Natural killer cell treated with Interleukin-12 subunit alpha and Interleukin-12 subunit beta and Interleukin-15 and Interleukin-18, amount 100 ng/mL, for 72 hours (primary cell): Measurements from ENCODE around the gene PDE7B. TPM values are rescaled to one million over a fixed set of nuclear protein-coding genes. Genes with fewer than 3 reads are reported as not detected.

Experiments used
- ATAC-seq, 2 donors: fragments of 150-1000 bp; cut with Tn5 transposase in 1 of 2; sonication (Bioruptor Pico), chemical (Tn5 transposase) in 1 of 2; 2 replicates each; pipeline ENCODE4 v1.10.0; 2021
- DNase-seq: peaks from one replicate; pipeline ENCODE4 v3.0.0; 2022; ENCODE audit warnings: low spot score
- H3K27ac Mint-ChIP-seq, 2 donors: 1 replicate in 1 of 2; 2 replicates in 1 of 2; pipeline ENCODE4 v1.8.0; 2022; ENCODE audit warnings: mixed read lengths in 2 of 2, mild to moderate bottlenecking in 1 of 2, moderate library complexity in 1 of 2
- H3K27me3 Mint-ChIP-seq, 2 donors: 1 replicate in 1 of 2; 2 replicates in 1 of 2; pipeline ENCODE4 v1.8.0; 2022; ENCODE audit warnings: mixed read lengths in 2 of 2
- H3K36me3 Mint-ChIP-seq: one replicate; pipeline ENCODE4 v1.8.0; 2022; ENCODE audit warnings: mixed read lengths
- H3K4me1 Mint-ChIP-seq, 2 donors: 1 replicate in 1 of 2; 2 replicates in 1 of 2; pipeline ENCODE4 v1.8.0; 2022; ENCODE audit warnings: low read depth in 2 of 2, mixed read lengths in 2 of 2, mild to moderate bottlenecking in 1 of 2
- H3K4me3 Mint-ChIP-seq: one replicate; pipeline ENCODE4 v1.8.0; 2022; ENCODE audit warnings: mixed read lengths
- H3K9me3 Mint-ChIP-seq: 2 replicates; pipeline ENCODE4 v1.8.0; 2022; ENCODE audit warnings: mixed read lengths
- total RNA-seq, 2 donors: library from RNA; stranded (reverse); gene quantifications; one replicate each; pipeline ENCODE4 v1.2.3, GENCODE V29; 2022

The PDE7B gene
- total RNA-seq, 2 donors from 2014 or later: 0.14 TPM; not detected in 1

- DNase-seq (no peak), ATAC-seq (no peak)
- H3K36me3 Mint-ChIP-seq: no peaks in the 10 kb centered on the region
- no peak overlapping the region for H3K27ac Mint-ChIP-seq
- H3K9me3 Mint-ChIP-seq: no peaks in the 10 kb centered on the region
- H3K4me3 Mint-ChIP-seq: no peak overlapping the region
- peaks cover 18 to 21% of the 10 kb centered on the region in 2 donors for H3K27me3 Mint-ChIP-seq
- H3K4me1 Mint-ChIP-seq: no peaks in the 10 kb centered on the region
Observed at GRCh38 chr6:136059308-136059707, 207.8 kb downstream of the PDE7B start.

- Mint-ChIP-seq H3K36me3 (no peaks in the 10 kb centered on the region), H3K27me3 (peaks cover 16% of the 10 kb centered on the region in 2 donors), H3K4me1 (no peaks in the 10 kb centered on the region), H3K27ac (no peak overlapping the region), H3K9me3 (no peaks in the 10 kb centered on the region), H3K4me3 (no peak overlapping the region)
- ATAC-seq: no peak
- no peak for DNase-seq
Observed at GRCh38 chr6:136060052-136060451, 208.6 kb downstream of the PDE7B start.

GRCh38 chr6:136060759-136061158, 209.3 kb downstream of the PDE7B start:
- H3K9me3 Mint-ChIP-seq: no peaks in the 10 kb centered on the region
- no peak for DNase-seq
- no peaks in the 10 kb centered on the region for H3K36me3 Mint-ChIP-seq
- ATAC-seq: no peak
- no peak overlapping the region for H3K4me3 Mint-ChIP-seq
- H3K4me1 Mint-ChIP-seq: no peaks in the 10 kb centered on the region
- H3K27ac Mint-ChIP-seq: no peak overlapping the region
- peaks cover 12 to 14% of the 10 kb centered on the region in 2 donors for H3K27me3 Mint-ChIP-seq

- DNase-seq (no peak), ATAC-seq (no peak)
- no peaks in the 10 kb centered on the region for H3K4me1 Mint-ChIP-seq
- H3K36me3 Mint-ChIP-seq: no peaks in the 10 kb centered on the region
- H3K9me3 Mint-ChIP-seq: no peaks in the 10 kb centered on the region
- H3K27me3 Mint-ChIP-seq: peaks cover 12 to 15% of the 10 kb centered on the region in 2 donors
- H3K4me3 Mint-ChIP-seq: no peak overlapping the region
- no peak overlapping the region for H3K27ac Mint-ChIP-seq
Observed at GRCh38 chr6:136061701-136062100, 210.2 kb downstream of the PDE7B start.

- DNase-seq (no peak), ATAC-seq (no peak)
- peaks cover 6 to 17% of the 10 kb centered on the region in 2 donors for H3K27me3 Mint-ChIP-seq
- no peak overlapping the region for H3K4me3 Mint-ChIP-seq
- H3K9me3 Mint-ChIP-seq: no peaks in the 10 kb centered on the region
- H3K4me1 Mint-ChIP-seq: no peaks in the 10 kb centered on the region
- no peaks in the 10 kb centered on the region for H3K36me3 Mint-ChIP-seq
- no peak overlapping the region for H3K27ac Mint-ChIP-seq
Observed at GRCh38 chr6:136063096-136063495, 211.6 kb downstream of the PDE7B start.

GRCh38 chr6:136066005-136066404, 214.5 kb downstream of the PDE7B start:
- H3K4me3 Mint-ChIP-seq: no peak overlapping the region
- ATAC-seq (no peak), DNase-seq (no peak)
- H3K27me3 Mint-ChIP-seq: peaks cover 4 to 17% of the 10 kb centered on the region in 2 donors
- H3K9me3 Mint-ChIP-seq: no peaks in the 10 kb centered on the region
- H3K4me1 Mint-ChIP-seq: no peaks in the 10 kb centered on the region
- no peaks in the 10 kb centered on the region for H3K36me3 Mint-ChIP-seq
- H3K27ac Mint-ChIP-seq: no peak overlapping the region

GRCh38 chr6:136067731-136068341, 216.3 kb downstream of the PDE7B start:
- ATAC-seq (no peak), DNase-seq (no peak)
- no peaks in the 10 kb centered on the region for H3K4me1 Mint-ChIP-seq
- H3K4me3 Mint-ChIP-seq: no peak overlapping the region
- H3K36me3 Mint-ChIP-seq: no peaks in the 10 kb centered on the region
- H3K27me3 Mint-ChIP-seq: peaks cover 4 to 17% of the 10 kb centered on the region in 2 donors
- no peak overlapping the region for H3K27ac Mint-ChIP-seq
- H3K9me3 Mint-ChIP-seq: no peaks in the 10 kb centered on the region

GRCh38 chr6:136069119-136069518, 217.6 kb downstream of the PDE7B start:
- Mint-ChIP-seq H3K4me3 (no peak overlapping the region), H3K27ac (no peak overlapping the region), H3K9me3 (no peaks in the 10 kb centered on the region), H3K27me3 (peaks cover 0 to 17% of the 10 kb centered on the region in 2 donors), H3K36me3 (no peaks in the 10 kb centered on the region), H3K4me1 (no peaks in the 10 kb centered on the region)
- no peak for ATAC-seq
- no peak for DNase-seq

DNA sequence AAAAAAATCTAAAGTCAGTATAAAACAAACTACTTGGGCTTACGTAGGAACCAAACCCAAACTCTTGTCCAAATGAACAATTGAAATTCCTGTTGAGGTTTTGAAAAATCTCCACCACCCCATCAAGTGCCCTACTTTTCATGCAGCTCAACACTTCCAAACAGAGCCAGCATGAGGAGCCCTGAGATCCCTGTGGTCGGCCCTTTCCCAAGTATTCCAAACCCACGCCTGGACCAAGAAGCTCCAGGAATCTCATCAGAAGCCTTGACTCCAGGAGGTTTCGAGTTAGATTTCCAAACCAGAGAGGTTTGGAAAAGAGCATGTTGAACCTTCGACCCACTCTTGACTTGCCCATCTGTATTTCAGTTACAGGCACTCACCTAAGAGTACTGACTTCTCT, 219.3 kb downstream of the PDE7B start:
- H3K27ac Mint-ChIP-seq: no peak overlapping the region
- no peak for DNase-seq
- H3K36me3 Mint-ChIP-seq: no peaks in the 10 kb centered on the region
- ATAC-seq: no peak
- H3K27me3 Mint-ChIP-seq: peaks cover 9 to 26% of the 10 kb centered on the region in 2 donors
- H3K9me3 Mint-ChIP-seq: no peaks in the 10 kb centered on the region
- no peak overlapping the region for H3K4me3 Mint-ChIP-seq
- no peaks in the 10 kb centered on the region for H3K4me1 Mint-ChIP-seq

DNA sequence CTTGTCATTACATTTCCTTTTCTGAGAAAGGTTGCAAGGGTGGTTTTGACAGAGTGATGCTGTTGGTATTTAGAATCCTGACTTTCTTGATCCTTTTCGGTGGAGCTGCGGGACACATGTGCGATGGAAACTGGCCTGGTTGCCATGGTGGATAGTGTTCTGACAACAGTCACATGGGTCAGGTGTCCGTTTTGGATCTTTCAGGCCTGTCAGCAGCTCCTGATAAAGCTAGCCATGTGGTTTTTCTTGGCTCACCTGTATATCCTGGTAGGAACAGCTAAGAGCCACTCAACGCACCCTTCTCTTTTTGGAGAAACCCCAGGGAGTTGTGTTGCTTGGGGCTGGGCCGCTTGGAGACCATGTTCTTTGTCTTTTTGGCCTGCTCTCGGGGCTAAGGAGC, 221.2 kb downstream of the PDE7B start:
- H3K27me3 Mint-ChIP-seq: peaks cover 13 to 17% of the 10 kb centered on the region in 2 donors
- no peak for ATAC-seq
- no peak overlapping the region for H3K27ac Mint-ChIP-seq
- no peaks in the 10 kb centered on the region for H3K9me3 Mint-ChIP-seq
- H3K4me3 Mint-ChIP-seq: no peak overlapping the region
- H3K4me1 Mint-ChIP-seq: no peaks in the 10 kb centered on the region
- H3K36me3 Mint-ChIP-seq: no peaks in the 10 kb centered on the region
- DNase-seq: no peak

DNA sequence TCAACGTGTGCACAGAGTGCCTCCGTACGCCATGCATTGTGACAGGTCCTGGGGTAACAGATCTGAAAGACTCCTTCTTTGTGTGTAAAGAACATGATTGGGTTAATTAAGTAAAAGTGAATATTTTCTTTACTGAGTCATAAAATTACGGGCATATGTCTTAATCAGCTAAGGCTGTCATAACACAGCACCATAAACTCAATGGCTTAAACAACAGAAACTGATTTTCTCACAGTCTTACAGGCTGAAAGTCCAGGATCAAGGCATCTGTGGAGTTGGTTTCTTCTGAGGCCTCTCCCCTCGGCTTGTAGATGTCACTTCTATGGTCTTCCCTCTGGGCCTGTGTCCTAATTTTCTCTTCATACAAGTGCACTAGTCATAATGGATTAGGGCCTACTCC, 221.7 kb downstream of the PDE7B start:
- Mint-ChIP-seq H3K4me1 (no peaks in the 10 kb centered on the region), H3K36me3 (no peaks in the 10 kb centered on the region), H3K9me3 (no peaks in the 10 kb centered on the region), H3K27me3 (peaks cover 17 to 18% of the 10 kb centered on the region in 2 donors), H3K4me3 (no peak overlapping the region), H3K27ac (no peak overlapping the region)
- DNase-seq (no peak), ATAC-seq (no peak)

- Mint-ChIP-seq H3K27me3 (peaks cover 24 to 37% of the 10 kb centered on the region in 2 donors), H3K27ac (no peak overlapping the region), H3K9me3 (no peaks in the 10 kb centered on the region), H3K4me1 (no peaks in the 10 kb centered on the region), H3K36me3 (no peaks in the 10 kb centered on the region), H3K4me3 (no peak overlapping the region)
- DNase-seq (no peak), ATAC-seq (no peak)
Observed at GRCh38 chr6:136076496-136076895, 225.0 kb downstream of the PDE7B start.

DNA sequence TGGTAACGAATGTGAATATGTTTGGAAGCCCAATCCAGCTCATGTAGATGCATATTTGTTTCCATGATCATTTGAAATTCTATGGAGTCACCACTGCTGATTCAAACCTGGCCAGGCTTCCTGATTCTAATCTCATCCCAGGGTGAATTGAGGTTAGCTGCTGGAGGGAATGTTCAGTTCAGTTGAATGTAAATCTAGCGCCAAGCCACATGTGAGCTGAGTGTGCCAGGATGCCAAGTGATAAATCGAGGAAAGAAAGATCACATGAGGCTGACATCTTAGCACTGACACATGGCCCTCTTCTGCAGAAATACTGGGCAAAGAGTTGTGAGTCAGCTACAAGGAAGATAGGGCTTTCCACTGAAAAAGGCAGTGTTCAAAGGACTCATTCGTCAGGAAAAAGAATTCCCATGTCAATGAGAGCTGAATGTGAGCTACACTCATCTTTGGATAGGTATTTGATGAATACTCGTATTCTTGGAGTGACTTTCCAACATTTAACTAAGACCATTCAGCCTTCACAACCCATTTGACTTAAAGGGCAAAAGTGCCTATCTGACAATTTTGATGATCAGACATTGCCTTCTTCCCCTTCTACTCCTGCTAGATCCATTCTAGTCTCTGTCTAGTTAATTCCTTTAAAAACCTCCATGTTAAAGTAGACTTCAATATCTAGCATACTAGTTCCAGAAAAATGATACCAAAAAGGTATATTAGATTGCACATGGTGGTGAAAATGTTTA, 226.5 kb downstream of the PDE7B start:
- Mint-ChIP-seq H3K9me3 (no peaks in the 10 kb centered on the region), H3K4me3 (no peak overlapping the region), H3K4me1 (no peaks in the 10 kb centered on the region), H3K36me3 (no peaks in the 10 kb centered on the region), H3K27me3 (peaks cover 24 to 37% of the 10 kb centered on the region in 2 donors), H3K27ac (no peak overlapping the region)
- no peak for ATAC-seq
- no peak for DNase-seq

DNA sequence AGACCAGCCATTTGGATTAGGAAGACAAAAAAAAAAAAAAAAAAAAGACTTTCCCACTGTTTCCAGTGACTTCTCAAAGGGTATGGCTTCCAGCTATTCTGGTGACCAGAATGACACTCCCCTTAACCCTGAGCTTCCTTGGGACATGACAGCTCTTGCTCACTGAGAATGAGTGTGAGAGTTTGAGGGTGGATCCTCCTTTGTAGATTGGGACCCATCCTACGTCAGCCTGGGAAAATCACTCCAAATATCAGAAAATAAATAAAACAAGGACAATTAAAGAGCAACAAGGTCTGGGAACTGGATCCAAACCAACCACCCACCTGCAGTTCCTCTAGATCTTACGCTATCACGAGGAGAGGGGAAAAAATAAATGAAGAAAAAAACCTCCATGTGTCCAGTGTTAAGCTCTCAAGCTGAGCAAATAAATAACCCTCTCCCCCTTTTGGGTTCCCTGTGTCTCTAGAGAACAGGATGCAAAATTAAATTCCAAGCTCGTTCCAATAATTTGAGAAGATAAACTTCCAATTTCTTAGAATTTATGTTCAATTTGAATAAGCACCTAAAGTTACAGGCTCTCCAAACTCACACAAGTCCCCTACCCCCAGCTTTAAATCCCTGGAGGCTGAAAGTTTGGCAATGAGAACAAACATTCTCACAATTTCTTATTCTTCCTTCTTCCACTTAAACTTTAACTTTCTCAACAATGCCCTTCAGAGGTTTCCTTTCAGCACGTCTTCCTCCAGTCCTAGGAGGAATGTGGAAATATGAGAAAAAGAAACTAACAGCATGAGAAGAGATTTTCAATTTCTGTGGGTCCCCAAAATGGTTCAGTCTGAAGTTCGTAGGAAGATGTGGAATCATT, 228.4 kb downstream of the PDE7B start:
- Mint-ChIP-seq H3K27ac (no peak overlapping the region), H3K9me3 (no peaks in the 10 kb centered on the region), H3K4me1 (no peaks in the 10 kb centered on the region), H3K27me3 (peaks cover 20 to 38% of the 10 kb centered on the region in 2 donors), H3K4me3 (no peak overlapping the region), H3K36me3 (no peaks in the 10 kb centered on the region)
- no peak for DNase-seq
- ATAC-seq: no peak
